GM13977 (cell line): ENCODE results near the gene XPA.

ENCODE experiments used
- DNase-seq: peaks from one replicate; pipeline ENCODE4 v3.0.0; 2012; ENCODE audit warnings: low spot score
- in situ Hi-C: fragments of 300-500 bp; cut with MboI; formaldehyde crosslinking; loops from one replicate; pipeline ENCODE4 v1.12.0; 2022; ENCODE audit warnings: low sequenced_read_pairs, low pct_unique_long_range_greater_than_20kb, mixed read lengths, inconsistent platforms; ENCODE audit not compliant: unreplicated experiment
- TF ChIP-seq, protein P1 (sequence below): IDR thresholded peaks from 2 replicates; pipeline ENCODE4 v1.5.1; 2012; ENCODE audit warnings: mild to moderate bottlenecking, control low read depth; ENCODE audit not compliant: insufficient read depth; ENCODE audit errors: extremely low read depth, missing control alignments

The XPA gene

DNA sequence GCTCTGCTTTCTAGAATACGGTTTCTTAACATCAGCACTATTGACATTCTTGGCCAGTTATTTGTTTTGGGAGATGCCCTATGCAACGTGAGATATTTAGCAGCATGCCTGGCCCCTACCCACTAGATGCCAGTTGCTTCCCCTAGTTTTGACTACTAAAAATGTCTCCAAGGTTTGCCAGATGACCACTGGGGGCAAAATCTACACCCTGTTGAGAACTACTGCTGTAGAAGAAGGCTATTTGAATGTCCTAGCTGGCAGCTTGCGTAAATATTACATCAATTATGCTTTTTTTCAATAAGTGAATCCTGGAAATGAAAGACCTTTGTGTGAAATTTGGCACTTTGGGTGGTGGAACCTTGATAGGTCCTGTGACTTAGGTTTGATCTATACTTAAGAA is 58.5 kb downstream of the XPA start:
- no peak for DNase-seq
- in situ Hi-C loops = no loop called here
- TF ChIP-seq, protein P1, sequence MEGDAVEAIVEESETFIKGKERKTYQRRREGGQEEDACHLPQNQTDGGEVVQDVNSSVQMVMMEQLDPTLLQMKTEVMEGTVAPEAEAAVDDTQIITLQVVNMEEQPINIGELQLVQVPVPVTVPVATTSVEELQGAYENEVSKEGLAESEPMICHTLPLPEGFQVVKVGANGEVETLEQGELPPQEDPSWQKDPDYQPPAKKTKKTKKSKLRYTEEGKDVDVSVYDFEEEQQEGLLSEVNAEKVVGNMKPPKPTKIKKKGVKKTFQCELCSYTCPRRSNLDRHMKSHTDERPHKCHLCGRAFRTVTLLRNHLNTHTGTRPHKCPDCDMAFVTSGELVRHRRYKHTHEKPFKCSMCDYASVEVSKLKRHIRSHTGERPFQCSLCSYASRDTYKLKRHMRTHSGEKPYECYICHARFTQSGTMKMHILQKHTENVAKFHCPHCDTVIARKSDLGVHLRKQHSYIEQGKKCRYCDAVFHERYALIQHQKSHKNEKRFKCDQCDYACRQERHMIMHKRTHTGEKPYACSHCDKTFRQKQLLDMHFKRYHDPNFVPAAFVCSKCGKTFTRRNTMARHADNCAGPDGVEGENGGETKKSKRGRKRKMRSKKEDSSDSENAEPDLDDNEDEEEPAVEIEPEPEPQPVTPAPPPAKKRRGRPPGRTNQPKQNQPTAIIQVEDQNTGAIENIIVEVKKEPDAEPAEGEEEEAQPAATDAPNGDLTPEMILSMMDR = no peak

DNA sequence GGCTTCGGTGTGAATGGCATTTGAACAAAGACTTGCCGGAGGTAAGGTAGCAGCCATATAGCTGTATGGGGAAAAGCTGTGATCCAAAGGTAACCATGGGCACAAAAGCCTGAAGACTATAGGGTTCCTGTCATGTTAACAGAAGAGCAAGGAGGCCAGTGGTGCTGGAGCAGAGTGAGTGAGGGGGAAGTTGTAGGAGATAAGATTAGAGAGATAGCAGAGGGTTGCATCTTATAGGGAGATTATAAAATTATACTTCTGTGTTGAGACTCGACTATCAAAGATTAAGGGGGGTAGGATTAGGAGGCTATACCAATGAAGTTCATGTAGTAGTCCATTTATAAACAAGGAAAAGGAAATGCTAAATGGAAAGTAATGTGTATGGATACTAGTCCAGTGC is 60.2 kb downstream of the XPA start:
- in situ Hi-C loops = no loop called here
- TF ChIP-seq, protein P1 = no peak
- DNase-seq = no peak

DNA sequence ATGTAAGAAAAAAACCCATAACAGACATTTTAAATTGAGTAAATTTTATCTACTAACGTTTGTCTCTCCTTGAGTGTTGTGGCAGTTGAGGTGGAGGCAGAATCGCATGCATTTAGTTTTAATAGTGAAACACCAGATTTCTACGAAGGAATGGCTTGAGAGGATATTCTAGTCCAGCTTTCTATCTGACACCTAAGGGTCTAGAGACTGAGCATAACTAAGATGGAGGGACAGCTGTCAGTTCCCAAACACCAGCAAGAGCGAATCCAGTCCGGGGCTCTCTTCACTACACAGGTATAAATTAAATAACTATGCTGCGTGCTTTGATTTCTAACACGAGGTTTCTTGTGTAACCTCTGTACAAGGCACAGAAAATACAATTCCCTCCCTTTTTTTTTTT is 62.1 kb downstream of the XPA start:
- in situ Hi-C loops = no loop called here
- TF ChIP-seq, protein P1 = no peak
- no peak for DNase-seq

DNA sequence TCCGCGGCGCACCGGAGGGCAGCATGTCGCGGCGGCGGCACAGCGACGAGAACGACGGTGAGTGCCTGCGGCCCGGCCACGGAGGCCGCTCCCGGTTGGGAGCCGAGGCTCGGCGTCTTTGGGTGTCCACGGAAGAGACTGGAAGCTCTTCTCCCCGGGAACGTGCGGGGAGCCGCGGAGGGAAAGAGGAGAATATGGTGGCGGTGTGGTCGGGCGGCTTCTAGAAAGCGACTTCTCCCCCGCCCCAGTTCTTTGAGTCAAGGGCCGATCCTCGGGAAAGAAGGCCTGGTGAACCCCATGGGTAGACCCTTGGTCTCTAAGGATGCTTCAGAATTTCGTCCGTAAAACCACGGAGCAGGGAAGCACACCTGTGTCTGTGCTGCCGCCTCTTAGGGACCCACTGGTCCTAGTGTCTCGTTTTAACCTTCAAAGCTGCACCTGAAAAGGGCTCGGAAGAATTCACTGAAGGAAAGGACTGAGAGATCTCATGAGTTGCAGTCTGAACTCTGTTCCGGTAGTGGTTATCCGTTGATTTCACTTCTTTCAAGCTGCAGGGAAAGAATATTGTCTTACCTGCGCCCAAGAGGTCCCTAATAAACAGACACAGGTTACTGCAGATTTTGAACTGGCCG is 63.2 kb downstream of the XPA start:
- in situ Hi-C loops = no loop called here
- DNase-seq = peak; percentile 11
- TF ChIP-seq, protein P1 = no peak

DNA sequence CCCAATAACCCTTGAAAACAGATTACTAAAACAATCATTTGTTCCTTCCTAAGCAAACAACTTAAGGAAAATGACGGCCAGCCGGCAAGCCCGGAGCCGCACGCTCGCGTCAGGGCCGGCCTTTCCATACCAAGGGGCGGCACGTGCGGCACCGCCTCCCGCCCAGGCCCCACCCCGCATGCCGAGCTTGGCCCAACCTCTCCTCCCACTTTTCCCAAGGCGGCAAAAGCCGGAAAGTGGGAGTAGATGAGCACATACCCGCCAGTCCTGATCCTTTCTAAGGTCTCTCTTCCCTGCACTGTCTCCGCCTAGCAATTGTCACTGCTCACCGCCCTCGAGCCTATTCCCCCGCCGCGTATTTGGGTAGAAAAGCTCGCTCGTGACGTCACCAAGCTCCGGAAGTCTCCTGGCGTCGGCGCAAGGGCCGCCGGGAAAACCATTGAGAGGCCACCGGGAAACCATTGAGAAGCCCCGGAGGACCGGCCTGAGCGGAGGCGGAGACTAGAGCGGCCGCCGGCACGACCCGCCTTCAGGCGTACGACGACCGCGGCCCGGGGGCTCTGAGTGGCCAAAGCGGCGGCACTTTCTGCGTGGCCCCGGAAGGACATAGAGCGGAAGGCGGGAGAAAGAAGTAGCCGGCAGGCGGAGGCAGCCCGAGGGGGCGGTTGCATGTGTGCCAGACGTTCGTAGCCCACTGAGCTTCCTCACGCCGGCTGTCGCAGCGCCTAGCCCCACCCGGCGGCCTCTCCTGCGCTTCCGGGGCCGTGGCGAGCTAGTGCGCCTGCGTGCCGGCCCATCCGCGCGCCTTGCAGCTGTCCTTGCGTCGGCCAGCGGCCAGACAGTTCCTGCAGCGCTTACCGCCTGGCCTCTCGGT is 63.9 kb downstream of the XPA start, which contains the start of the genes NCBP1 and TSTD2:
Gene NCBP1, plus strand, starts transcription at position 837 of the 874 bp plus-strand sequence. CDS start 61 bp downstream, outside the sequence.
Gene TSTD2, minus strand, starts transcription at position 384 of the 874 bp plus-strand sequence. CDS start 5,806 bp downstream, outside the sequence.
- DNase-seq = peak; percentile 95
- in situ Hi-C loops = no loop called here
- TF ChIP-seq, protein P1 = no peak

DNA sequence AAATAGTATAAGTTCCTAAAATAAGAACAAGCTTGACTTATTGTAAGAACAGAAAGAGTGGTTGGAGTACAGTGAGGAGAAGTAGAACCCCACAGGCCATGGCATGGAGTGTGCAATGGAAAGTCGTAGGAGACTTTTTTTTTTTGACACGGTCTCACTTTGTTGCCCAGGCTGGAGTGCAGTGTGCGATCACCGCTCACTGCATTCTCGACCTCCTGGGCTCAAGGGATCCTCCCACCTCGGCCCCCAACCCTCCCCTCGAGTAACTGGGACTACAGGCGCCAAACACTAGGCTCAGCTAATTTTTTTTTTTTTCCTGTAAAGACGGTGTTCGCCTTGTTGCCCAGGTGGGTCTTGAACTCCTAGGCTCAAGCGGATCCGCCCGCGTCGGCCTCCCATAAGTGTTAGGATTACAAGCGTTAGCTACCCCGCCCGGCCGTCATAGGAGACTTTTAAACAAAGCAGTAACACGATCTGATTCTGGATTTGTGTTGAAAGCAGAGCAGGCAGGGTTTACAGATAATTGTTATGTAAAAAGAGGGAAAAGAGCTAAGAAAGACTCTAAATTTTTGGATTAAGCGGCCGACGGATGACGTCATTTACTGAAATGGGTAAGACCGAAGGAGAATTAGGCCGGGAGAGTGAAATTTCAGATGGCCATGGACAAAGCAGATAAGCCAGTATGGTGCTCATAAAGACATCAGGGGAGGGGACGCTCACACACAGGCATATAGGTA is 64.7 kb downstream of the XPA start:
- no peak for DNase-seq
- in situ Hi-C loops = no loop called here
- TF ChIP-seq, protein P1 = no peak
